Measurements from ENCODE around the gene MRPL24. TPM values are rescaled to one million over a fixed set of nuclear protein-coding genes. Genes with fewer than 3 reads are reported as not detected.

MRPL24 gene
- total RNA-seq, 4 donors from 2014 or later = 50.6 to 84.2 (median 69.9) TPM

- peak within 1 kb of the TSS; percentile 98 to 99 (median 98) for H3K27ac ChIP-seq
- H3K27me3 ChIP-seq = no peaks in the 10 kb centered on the region
- peak within 1 kb of the TSS; percentile 85 to 87 for H3K4me3 ChIP-seq
- 0% methylated on average over 4 to 5 of the region's 46 CpGs for WGBS, 2 donors (ENCODE audit: low coverage in 1 of 2)
- TF ChIP-seq POLR2A (IDR thresholded peaks at IDR 0.05) (peak; percentile 6 to 20), POLR2AphosphoS5 (IDR thresholded peaks at IDR 0.05) (no peak), EP300 (IDR thresholded peaks at IDR 0.05) (no peak)
- TF ChIP-seq, protein P1, sequence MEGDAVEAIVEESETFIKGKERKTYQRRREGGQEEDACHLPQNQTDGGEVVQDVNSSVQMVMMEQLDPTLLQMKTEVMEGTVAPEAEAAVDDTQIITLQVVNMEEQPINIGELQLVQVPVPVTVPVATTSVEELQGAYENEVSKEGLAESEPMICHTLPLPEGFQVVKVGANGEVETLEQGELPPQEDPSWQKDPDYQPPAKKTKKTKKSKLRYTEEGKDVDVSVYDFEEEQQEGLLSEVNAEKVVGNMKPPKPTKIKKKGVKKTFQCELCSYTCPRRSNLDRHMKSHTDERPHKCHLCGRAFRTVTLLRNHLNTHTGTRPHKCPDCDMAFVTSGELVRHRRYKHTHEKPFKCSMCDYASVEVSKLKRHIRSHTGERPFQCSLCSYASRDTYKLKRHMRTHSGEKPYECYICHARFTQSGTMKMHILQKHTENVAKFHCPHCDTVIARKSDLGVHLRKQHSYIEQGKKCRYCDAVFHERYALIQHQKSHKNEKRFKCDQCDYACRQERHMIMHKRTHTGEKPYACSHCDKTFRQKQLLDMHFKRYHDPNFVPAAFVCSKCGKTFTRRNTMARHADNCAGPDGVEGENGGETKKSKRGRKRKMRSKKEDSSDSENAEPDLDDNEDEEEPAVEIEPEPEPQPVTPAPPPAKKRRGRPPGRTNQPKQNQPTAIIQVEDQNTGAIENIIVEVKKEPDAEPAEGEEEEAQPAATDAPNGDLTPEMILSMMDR (IDR thresholded peaks at IDR 0.05) = peak in 1 of 4 experiments; percentile 2
- H3K9me3 ChIP-seq = no peaks in the 10 kb centered on the region
- ATAC-seq = peak; percentile 84
- peaks cover 0 to 34% of the 10 kb centered on the region in 2 donors for H3K36me3 ChIP-seq
- peaks cover 15 to 59% (median 36%) of the 10 kb centered on the region in 3 donors for H3K4me1 ChIP-seq
Observed at GRCh38 chr1:156727926-156728598, 12.8 kb downstream of the MRPL24 start, which contains the start of gene METTL25B. TSS of gene METTL25B (plus strand) at chr1:156728469. CDS start at chr1:156729105, 636 bp downstream.

- Histone ChIP-seq H3K4me1 (peaks cover 15 to 59% (median 36%) of the 10 kb centered on the region in 3 donors), H3K4me3 (peak overlapping the region; percentile 85 to 87), H3K36me3 (peaks cover 0 to 34% of the 10 kb centered on the region in 2 donors), H3K27me3 (no peaks in the 10 kb centered on the region), H3K9me3 (no peaks in the 10 kb centered on the region), H3K27ac (peak overlapping the region; percentile 98 to 99 (median 98))
- no peak for TF ChIP-seq EP300 (IDR thresholded peaks at IDR 0.05)
- TF ChIP-seq, protein P1 (IDR thresholded peaks at IDR 0.05) = no peak
- 13% methylated on average over 3 of the region's 7 CpGs for WGBS, 2 donors (ENCODE audit: low coverage in 1 of 2)
- no peak for ATAC-seq
Observed at GRCh38 chr1:156727492-156727891, 13.4 kb downstream of the MRPL24 start.

GRCh38 chr1:156726549-156727226, 14.2 kb downstream of the MRPL24 start:
- Histone ChIP-seq H3K27me3 (no peaks in the 10 kb centered on the region), H3K4me1 (peaks cover 15 to 59% (median 36%) of the 10 kb centered on the region in 3 donors), H3K27ac (peak overlapping the region in 1 of 4 donors; percentile 98), H3K9me3 (no peaks in the 10 kb centered on the region), H3K4me3 (peak overlapping the region in 1 of 2 donors; percentile 85), H3K36me3 (peaks cover 0 to 34% of the 10 kb centered on the region in 2 donors)
- TF ChIP-seq POLR2A (IDR thresholded peaks at IDR 0.05) (no peak), POLR2AphosphoS5 (IDR thresholded peaks at IDR 0.05) (no peak), EP300 (IDR thresholded peaks at IDR 0.05) (no peak)
- TF ChIP-seq, protein P1 (IDR thresholded peaks at IDR 0.05) = peak in 3 of 4 experiments; percentile 34 to 50 (median 38)
- no peak for ATAC-seq
- 25 to 50% methylated on average over 6 to 11 of the region's 15 CpGs for WGBS, 2 donors (ENCODE audit: low coverage in 1 of 2)

- ATAC-seq = peak; percentile 53
- Histone ChIP-seq H3K27ac (peak overlapping the region in 2 of 4 donors; percentile 18 to 98), H3K27me3 (no peaks in the 10 kb centered on the region), H3K4me1 (peaks cover 15 to 59% (median 36%) of the 10 kb centered on the region in 3 donors), H3K4me3 (peak overlapping the region in 1 of 2 donors; percentile 85), H3K9me3 (no peaks in the 10 kb centered on the region), H3K36me3 (peaks cover 0 to 39% of the 10 kb centered on the region in 2 donors)
- WGBS, 2 donors (ENCODE audit: low coverage in 1 of 2) = 8 to 12% methylated on average over 12 to 18 of the region's 18 CpGs
- TF ChIP-seq EP300 (IDR thresholded peaks at IDR 0.05) = no peak
- TF ChIP-seq, protein P1 (IDR thresholded peaks at IDR 0.05) = peak; percentile 83 to 98 (median 94)
- TF ChIP-seq POLR2AphosphoS5 (IDR thresholded peaks at IDR 0.05) = peak; percentile 31
- TF ChIP-seq POLR2A (IDR thresholded peaks at IDR 0.05) = no peak
Observed at GRCh38 chr1:156725683-156726280, 15.1 kb downstream of the MRPL24 start.
